ENCODE data around the gene ARID1B. TPM values are rescaled to one million over a fixed set of nuclear protein-coding genes. Genes with fewer than 3 reads are reported as not detected.

Gene ARID1B
- total and polyA plus RNA-seq, 2 of the 4 experiments (the other 2 are of a cell fraction): 14.5 to 20.1 TPM

DNA sequence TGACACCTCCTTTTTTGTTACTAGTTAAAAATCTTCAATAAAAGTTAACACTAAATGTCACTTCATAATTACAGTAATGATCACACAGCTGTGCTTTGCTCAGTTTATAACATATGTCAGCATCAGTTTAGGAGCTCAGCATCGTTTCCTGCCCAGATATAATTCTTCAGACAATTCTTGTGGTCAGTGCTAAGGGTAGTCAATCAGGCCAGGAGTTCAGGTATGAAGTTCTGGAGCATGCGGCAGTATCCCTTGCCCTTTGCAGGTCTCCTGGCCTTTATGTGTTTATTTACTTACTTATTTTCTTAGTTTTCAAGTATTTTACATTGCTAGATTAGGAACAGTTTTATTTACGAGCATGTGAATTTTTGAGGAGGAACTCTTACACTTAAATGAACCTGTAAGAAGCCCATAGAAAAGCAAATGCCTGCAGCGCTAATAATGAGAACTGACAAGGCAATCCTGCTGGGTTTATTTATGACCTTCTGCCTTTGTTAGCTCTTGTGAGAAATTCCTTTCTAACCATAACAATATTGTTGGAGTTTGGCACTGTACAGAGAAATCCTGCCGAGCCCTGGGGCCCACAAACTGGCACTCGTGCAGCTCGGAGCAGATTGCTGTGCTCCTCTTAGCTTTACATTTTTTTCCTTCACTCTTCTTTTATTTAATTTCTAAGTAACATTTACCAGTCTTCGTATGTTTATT, 293.4 kb downstream of the ARID1B start:
- no peak overlapping the region for H3K23ac ChIP-seq (ENCODE audit: low read depth, low read length)
- H3K18ac ChIP-seq (ENCODE audit: low read depth, low read length): no peak overlapping the region
- no peak overlapping the region for H4K91ac ChIP-seq (ENCODE audit: insufficient read depth, low read depth, low read length)
- no peaks in the 10 kb centered on the region for H3K9me3 ChIP-seq (ENCODE audit: control insufficient read depth, insufficient read depth, low read length)
- H3K14ac ChIP-seq (replicated peaks; ENCODE audit: low read depth, low read length): no peak overlapping the region
- intact Hi-C loops (cut with micrococcal nuclease) (no loop called here), dilution Hi-C loops (cut with HindIII; ENCODE audit: low sequenced_read_pairs, unreplicated experiment) (no loop called here), in situ Hi-C loops (cut with MboI; ENCODE audit: low sequenced_read_pairs) (no loop called here)
- ATAC-seq (ENCODE audit: low read depth) (no peak), DNase-seq (no peak)
- H2BK20ac ChIP-seq (ENCODE audit: low read depth, low read length): no peak overlapping the region
- TF ChIP-seq RCOR1 (IDR thresholded peaks at IDR 0.05; ENCODE audit: insufficient replicate concordance, low read length) (no peak), BHLHE40 (IDR thresholded peaks at IDR 0.05; ENCODE audit: low read depth, low read length) (no peak), RAD21 (IDR thresholded peaks at IDR 0.05; ENCODE audit: low read length) (no peak), NFE2L2 (IDR thresholded peaks at IDR 0.05; ENCODE audit: low read depth, low read length) (no peak), MXI1 (IDR thresholded peaks at IDR 0.05; ENCODE audit: borderline replicate concordance, low read depth, low read length) (no peak), POLR2A (IDR thresholded peaks at IDR 0.05; ENCODE audit: low read depth, low read length) (no peak), MAFK (IDR thresholded peaks at IDR 0.05; ENCODE audit: low read depth, low read length) (no peak), FOS (IDR thresholded peaks at IDR 0.05; ENCODE audit: low read depth, low read length) (no peak), MAZ (IDR thresholded peaks at IDR 0.05; ENCODE audit: borderline replicate concordance, low read depth, low read length) (no peak), RFX5 (IDR thresholded peaks at IDR 0.05; ENCODE audit: low read depth, low read length) (no peak)
- TF ChIP-seq, protein P1, sequence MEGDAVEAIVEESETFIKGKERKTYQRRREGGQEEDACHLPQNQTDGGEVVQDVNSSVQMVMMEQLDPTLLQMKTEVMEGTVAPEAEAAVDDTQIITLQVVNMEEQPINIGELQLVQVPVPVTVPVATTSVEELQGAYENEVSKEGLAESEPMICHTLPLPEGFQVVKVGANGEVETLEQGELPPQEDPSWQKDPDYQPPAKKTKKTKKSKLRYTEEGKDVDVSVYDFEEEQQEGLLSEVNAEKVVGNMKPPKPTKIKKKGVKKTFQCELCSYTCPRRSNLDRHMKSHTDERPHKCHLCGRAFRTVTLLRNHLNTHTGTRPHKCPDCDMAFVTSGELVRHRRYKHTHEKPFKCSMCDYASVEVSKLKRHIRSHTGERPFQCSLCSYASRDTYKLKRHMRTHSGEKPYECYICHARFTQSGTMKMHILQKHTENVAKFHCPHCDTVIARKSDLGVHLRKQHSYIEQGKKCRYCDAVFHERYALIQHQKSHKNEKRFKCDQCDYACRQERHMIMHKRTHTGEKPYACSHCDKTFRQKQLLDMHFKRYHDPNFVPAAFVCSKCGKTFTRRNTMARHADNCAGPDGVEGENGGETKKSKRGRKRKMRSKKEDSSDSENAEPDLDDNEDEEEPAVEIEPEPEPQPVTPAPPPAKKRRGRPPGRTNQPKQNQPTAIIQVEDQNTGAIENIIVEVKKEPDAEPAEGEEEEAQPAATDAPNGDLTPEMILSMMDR (conservative IDR thresholded peaks at IDR 0.05; ENCODE audit: low read depth, low read length): no peak
- TF ChIP-seq, protein P2, sequence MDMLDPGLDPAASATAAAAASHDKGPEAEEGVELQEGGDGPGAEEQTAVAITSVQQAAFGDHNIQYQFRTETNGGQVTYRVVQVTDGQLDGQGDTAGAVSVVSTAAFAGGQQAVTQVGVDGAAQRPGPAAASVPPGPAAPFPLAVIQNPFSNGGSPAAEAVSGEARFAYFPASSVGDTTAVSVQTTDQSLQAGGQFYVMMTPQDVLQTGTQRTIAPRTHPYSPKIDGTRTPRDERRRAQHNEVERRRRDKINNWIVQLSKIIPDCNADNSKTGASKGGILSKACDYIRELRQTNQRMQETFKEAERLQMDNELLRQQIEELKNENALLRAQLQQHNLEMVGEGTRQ (IDR thresholded peaks at IDR 0.05; ENCODE audit: low read depth, low read length): no peak
- TF ChIP-seq, protein P3, sequence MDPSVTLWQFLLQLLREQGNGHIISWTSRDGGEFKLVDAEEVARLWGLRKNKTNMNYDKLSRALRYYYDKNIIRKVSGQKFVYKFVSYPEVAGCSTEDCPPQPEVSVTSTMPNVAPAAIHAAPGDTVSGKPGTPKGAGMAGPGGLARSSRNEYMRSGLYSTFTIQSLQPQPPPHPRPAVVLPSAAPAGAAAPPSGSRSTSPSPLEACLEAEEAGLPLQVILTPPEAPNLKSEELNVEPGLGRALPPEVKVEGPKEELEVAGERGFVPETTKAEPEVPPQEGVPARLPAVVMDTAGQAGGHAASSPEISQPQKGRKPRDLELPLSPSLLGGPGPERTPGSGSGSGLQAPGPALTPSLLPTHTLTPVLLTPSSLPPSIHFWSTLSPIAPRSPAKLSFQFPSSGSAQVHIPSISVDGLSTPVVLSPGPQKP (IDR thresholded peaks at IDR 0.05; ENCODE audit: borderline replicate concordance, low read depth, low read length): no peak
- H2BK15ac ChIP-seq (ENCODE audit: low read depth, low read length): no peak overlapping the region
- no peak overlapping the region for H3K4ac ChIP-seq (ENCODE audit: low read depth, low read length)
- H2AK5ac ChIP-seq (ENCODE audit: low read depth, low read length): no peak overlapping the region
- no CpG with 5 or more reads among the region's 8 CpGs for WGBS, 2 experiments (ENCODE audit: extremely low coverage in 2 of 2, insufficient read length in 1 of 2)
- peaks cover 42 to 58% of the 10 kb centered on the region in 2 experiments for H3K79me1 ChIP-seq (ENCODE audit: low read depth in 1 of 2, low read length in 2 of 2)
- H3K56ac ChIP-seq (ENCODE audit: extremely low read depth, insufficient read depth, low read length): no peak overlapping the region
- no TSS peak for BruUV-seq (replicated peaks)
- no peak overlapping the region for H3K27ac ChIP-seq (ENCODE audit: insufficient read depth, low read length)
- H4K8ac ChIP-seq (ENCODE audit: low read depth in 2 of 2, low read length in 2 of 2): no peak overlapping the region
- CTCF ChIA-PET: interaction anchor here (1.5 to 1.9 kb wide), 2 partner anchors 11 to 25 kb away, joined by 5 read pairs; no protein-coding TSS in a partner anchor
- H2BK120ac ChIP-seq (ENCODE audit: low read depth, low read length): no peak overlapping the region
- POLR2A ChIA-PET (ENCODE audit: unreplicated experiment): no interaction called here
- no peak overlapping the region for H3K4me2 ChIP-seq (ENCODE audit: low read depth, low read length)
- H3K36me3 ChIP-seq (ENCODE audit: control insufficient read depth, insufficient read depth, low read length): no peaks in the 10 kb centered on the region
- H3K4me3 ChIP-seq (ENCODE audit: insufficient read depth, low read depth, low read length): no peak overlapping the region
- peaks cover 18% of the 10 kb centered on the region for H3K4me1 ChIP-seq (ENCODE audit: control insufficient read depth, insufficient read depth, low read length)
- no peak overlapping the region for H4K5ac ChIP-seq (ENCODE audit: low read depth, low read length)
- H2AFZ ChIP-seq (replicated peaks; ENCODE audit: low read length, poor library complexity): no peak overlapping the region
- H4K20me1 ChIP-seq (ENCODE audit: insufficient read depth, low read length): peaks cover 25% of the 10 kb centered on the region
- no peak overlapping the region for H2AK9ac ChIP-seq (replicated peaks; ENCODE audit: low read depth, low read length, poor library complexity)
- H3K9ac ChIP-seq (ENCODE audit: low read depth, low read length): no peak overlapping the region
- H3K9me1 ChIP-seq (ENCODE audit: insufficient read depth, low read length): peaks cover 8% of the 10 kb centered on the region
- H3K27me3 ChIP-seq (ENCODE audit: control insufficient read depth, insufficient read depth, low read length): no peaks in the 10 kb centered on the region
- no peak overlapping the region for H2BK5ac ChIP-seq (ENCODE audit: low read depth, low read length, poor library complexity, severe bottlenecking)

All from IMR-90 (cell line).